IMR-90 (cell line): ENCODE measurements around the gene ZNF132. TPM values are rescaled to one million over a fixed set of nuclear protein-coding genes. Genes with fewer than 3 reads are reported as not detected.

Experiments
- ATAC-seq: fragments of 200-7000 bp; cut with Tn5 transposase; 2 replicates; pipeline ENCODE4 v1.9.1; 2020; ENCODE audit warnings: low read depth, mild to moderate bottlenecking, moderate library complexity
- BruUV-seq: library from RNA; stranded (reverse); fragments of 400-500 nt; replicated peaks from 2 replicates; lab custom pipeline; 2021; lab: Mats Ljungman, UMichigan
- CTCF ChIA-PET: fragments of 300-600 bp; formaldehyde crosslinking; extraction: SDS; loops from one replicate; lab custom pipeline; 2021; ENCODE audit warnings: antibody characterized with exemption; lab: Yijun Ruan, JAX
- POLR2A ChIA-PET: fragments of 300-600 bp; sonication (Branson Sonifier 250); formaldehyde crosslinking; loops from one replicate; lab custom pipeline; 2022; ENCODE audit warnings: antibody characterized with exemption; ENCODE audit not compliant: unreplicated experiment; lab: Charles Lee
- DNase-seq: peaks from one replicate; pipeline ENCODE4 v3.0.0; 2013
- H2AFZ ChIP-seq: replicated peaks from 2 replicates; pipeline ENCODE3; 2013; ENCODE audit warnings: low read length, mild to moderate bottlenecking; ENCODE audit not compliant: poor library complexity
- H2AK5ac ChIP-seq: 2 replicates; pipeline ENCODE4 v1.6.1; 2013; ENCODE audit warnings: low read depth, low read length, inconsistent platforms
- H2AK9ac ChIP-seq: replicated peaks from 2 replicates; pipeline ENCODE3; 2013; ENCODE audit warnings: mild to moderate bottlenecking, low read depth, low read length, moderate library complexity; ENCODE audit not compliant: poor library complexity
- H2BK120ac ChIP-seq: 2 replicates; pipeline ENCODE4 v1.6.1; 2013; ENCODE audit warnings: low read depth, low read length, inconsistent platforms
- H2BK15ac ChIP-seq: 3 replicates; pipeline ENCODE4 v1.6.1; 2013; ENCODE audit warnings: low read depth, low read length, inconsistent platforms
- H2BK20ac ChIP-seq: 2 replicates; pipeline ENCODE4 v1.6.1; 2013; ENCODE audit warnings: low read depth, mild to moderate bottlenecking, inconsistent platforms, low read length, moderate library complexity
- H2BK5ac ChIP-seq: 2 replicates; pipeline ENCODE4 v1.6.1; 2013; ENCODE audit warnings: mild to moderate bottlenecking, low read depth, low read length, inconsistent platforms; ENCODE audit not compliant: poor library complexity, severe bottlenecking
- H3K14ac ChIP-seq: replicated peaks from 2 replicates; pipeline ENCODE4 v1.6.1; 2013; ENCODE audit warnings: low read depth, low read length, inconsistent platforms
- H3K18ac ChIP-seq: 2 replicates; pipeline ENCODE4 v1.6.1; 2013; ENCODE audit warnings: low read depth, low read length, control low read depth
- H3K23ac ChIP-seq: 2 replicates; pipeline ENCODE4 v1.6.1; 2013; ENCODE audit warnings: low read depth, low read length, inconsistent platforms
- H3K27ac ChIP-seq: 2 replicates; pipeline ENCODE4 v1.5.1; 2013; ENCODE audit warnings: mild to moderate bottlenecking, control low read depth, low read length; ENCODE audit not compliant: insufficient read depth
- H3K27me3 ChIP-seq: 2 replicates; pipeline ENCODE4 v1.6.1; 2013; ENCODE audit warnings: low read length; ENCODE audit not compliant: control insufficient read depth, insufficient read depth
- H3K36me3 ChIP-seq: 2 replicates; pipeline ENCODE4 v1.6.1; 2013; ENCODE audit warnings: low read length, mixed read lengths; ENCODE audit not compliant: control insufficient read depth, insufficient read depth
- H3K4ac ChIP-seq: 2 replicates; pipeline ENCODE4 v1.6.1; 2013; ENCODE audit warnings: low read depth, low read length, inconsistent platforms
- H3K4me1 ChIP-seq: 2 replicates; pipeline ENCODE4 v1.6.1; 2013; ENCODE audit warnings: low read length, mixed read lengths; ENCODE audit not compliant: control insufficient read depth, insufficient read depth
- H3K4me2 ChIP-seq: 2 replicates; pipeline ENCODE4 v1.6.1; 2013; ENCODE audit warnings: low read depth, mild to moderate bottlenecking, control low read depth, low read length, moderate library complexity
- H3K4me3 ChIP-seq: 2 replicates; pipeline ENCODE4 v1.5.1; 2013; ENCODE audit warnings: low read depth, mild to moderate bottlenecking, control low read depth, low read length, moderate library complexity; ENCODE audit not compliant: insufficient read depth
- H3K56ac ChIP-seq: 2 replicates; pipeline ENCODE4 v1.6.1; 2013; ENCODE audit warnings: low read length, inconsistent platforms; ENCODE audit not compliant: insufficient read depth; ENCODE audit errors: extremely low read depth
- H3K79me1 ChIP-seq, 2 experiments: 2 replicates each; pipeline ENCODE4 v1.6.1; 2013; ENCODE audit warnings: low read length in 2 of 2, inconsistent platforms in 1 of 2, low read depth in 1 of 2
- H3K9ac ChIP-seq: 2 replicates; pipeline ENCODE4 v1.6.1; 2013; ENCODE audit warnings: low read depth, low read length, control low read depth
- H3K9me1 ChIP-seq: 2 replicates; pipeline ENCODE4 v1.6.1; 2013; ENCODE audit warnings: low read length, inconsistent platforms; ENCODE audit not compliant: insufficient read depth
- H3K9me3 ChIP-seq: 2 replicates; pipeline ENCODE4 v1.6.1; 2013; ENCODE audit warnings: low read length; ENCODE audit not compliant: control insufficient read depth, insufficient read depth
- H4K20me1 ChIP-seq: 2 replicates; pipeline ENCODE4 v1.6.1; 2013; ENCODE audit warnings: low read length, inconsistent platforms; ENCODE audit not compliant: insufficient read depth
- H4K5ac ChIP-seq: 2 replicates; pipeline ENCODE4 v1.6.1; 2013; ENCODE audit warnings: mild to moderate bottlenecking, low read depth, low read length, control low read depth
- H4K8ac ChIP-seq, 2 experiments: 2 replicates each; pipeline ENCODE4 v1.6.1; 2013; ENCODE audit warnings: low read depth in 2 of 2, low read length in 2 of 2, control low read depth in 1 of 2, inconsistent platforms in 1 of 2
- H4K91ac ChIP-seq: 2 replicates; pipeline ENCODE4 v1.6.1; 2013; ENCODE audit warnings: low read depth, low read length, inconsistent platforms; ENCODE audit not compliant: insufficient read depth
- BHLHE40 ChIP-seq: fragments of 150-350 bp; IDR thresholded peaks from 2 replicates; pipeline ENCODE4 v1.6.1; 2016; ENCODE audit warnings: mild to moderate bottlenecking, low read depth, low read length
- CEBPB ChIP-seq: IDR thresholded peaks from 2 replicates; pipeline ENCODE4 v1.6.1; 2012; ENCODE audit warnings: low read depth, low read length, improper control_type of control experiment
- CHD1 ChIP-seq: IDR thresholded peaks from 2 replicates; pipeline ENCODE4 v1.6.1; 2012; ENCODE audit warnings: low read depth, low read length, improper control_type of control experiment
- CTCF ChIP-seq: conservative IDR thresholded peaks from 2 replicates; pipeline ENCODE4 v1.5.1; 2012; ENCODE audit warnings: mild to moderate bottlenecking, low read depth, low read length, improper control_type of control experiment
- FOS ChIP-seq: fragments of 150-350 bp; IDR thresholded peaks from 2 replicates; pipeline ENCODE4 v1.6.1; 2016; ENCODE audit warnings: low read depth, low read length
- MAFK ChIP-seq: IDR thresholded peaks from 2 replicates; pipeline ENCODE4 v1.6.1; 2012; ENCODE audit warnings: low read depth, low read length, improper control_type of control experiment
- MAZ ChIP-seq: IDR thresholded peaks from 2 replicates; pipeline ENCODE4 v1.6.1; 2012; ENCODE audit warnings: low read depth, mild to moderate bottlenecking, low read length, improper control_type of control experiment, moderate library complexity, borderline replicate concordance
- NFE2L2 ChIP-seq: fragments of 150-350 bp; IDR thresholded peaks from 2 replicates; pipeline ENCODE4 v1.6.1; 2016; ENCODE audit warnings: low read depth, mild to moderate bottlenecking, low read length
- POLR2A ChIP-seq: IDR thresholded peaks from 2 replicates; pipeline ENCODE4 v1.6.1; 2012; ENCODE audit warnings: mild to moderate bottlenecking, low read depth, low read length
- RFX5 ChIP-seq: IDR thresholded peaks from 2 replicates; pipeline ENCODE4 v1.8.0; 2012; ENCODE audit warnings: low read depth, mild to moderate bottlenecking, low read length, moderate library complexity
- USF2 ChIP-seq: fragments of 150-350 bp; IDR thresholded peaks from 2 replicates; pipeline ENCODE4 v1.6.1; 2017; ENCODE audit warnings: mild to moderate bottlenecking, antibody characterized with exemption, low read length, low read depth
- WGBS, 2 experiments: methylation state at CpG; one replicate each; pipeline versions ENCODE4 v1.1.5 to v1.1.7; 2013; ENCODE audit warnings: missing lambda C conversion rate in 2 of 2; ENCODE audit not compliant: insufficient read length in 1 of 2; ENCODE audit errors: extremely low coverage in 2 of 2; 5-methylcytosine and 5-hydroxymethylcytosine counted together
- dilution Hi-C: fragments of 300-500 bp; cut with HindIII; formaldehyde crosslinking; loops from one replicate; pipeline ENCODE4 v1.14.3; 2018; ENCODE audit warnings: low sequenced_read_pairs; ENCODE audit not compliant: unreplicated experiment
- in situ Hi-C: fragments of 300-500 bp; cut with MboI; formaldehyde crosslinking; loops from 3 replicates; pipeline ENCODE4 v1.14.3; 2019; ENCODE audit warnings: low sequenced_read_pairs, inconsistent platforms, mixed read lengths
- intact Hi-C: fragments of 100-400 bp; cut with micrococcal nuclease; formaldehyde crosslinking; loops from 2 replicates; pipeline ENCODE4 v1.10.0; 2022
- polyA plus RNA-seq, 3 experiments: library from polyadenylated mRNA; depleted of rRNA; stranded (reverse); fragments of >200 nt; gene quantifications; 2 replicates each; pipeline ENCODE4 v1.2.3, GENCODE V29; 2012; ENCODE audit warnings: low replicate concordance in 1 of 3
- total RNA-seq: library from RNA; depleted of rRNA; stranded (reverse); fragments of >200 nt; gene quantifications from 2 replicates; pipeline ENCODE4 v1.2.3, GENCODE V29; 2012
- TF ChIP-seq, protein P1 (sequence below): fragments of 150-350 bp; IDR thresholded peaks from 2 replicates; pipeline ENCODE4 v1.6.1; 2016; ENCODE audit warnings: low read depth, mild to moderate bottlenecking, low read length, moderate library complexity, borderline replicate concordance

Gene ZNF132
- total and polyA plus RNA-seq, 2 of the 4 experiments (the other 2 are of a cell fraction) = 2.4 to 13.6 TPM

DNA sequence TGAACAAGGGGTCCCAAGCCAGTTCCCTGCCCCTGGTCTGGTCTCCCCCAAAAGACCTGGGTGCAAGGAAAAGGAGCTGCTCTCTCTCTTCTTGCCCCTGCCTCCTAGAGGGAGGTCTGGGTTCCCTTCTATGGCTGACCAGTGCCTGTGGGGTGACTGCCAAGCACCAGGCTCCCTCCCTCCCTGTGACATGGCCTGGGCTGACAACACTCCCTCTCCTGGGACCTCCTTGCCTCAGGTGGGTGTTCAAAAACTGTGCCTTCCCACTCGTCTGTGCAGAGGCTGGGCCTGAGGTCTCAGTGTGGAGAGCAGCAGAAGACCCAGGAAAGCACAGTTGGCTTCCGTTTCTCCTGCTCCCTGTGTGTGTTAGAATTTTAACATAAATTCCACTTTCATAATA is 40.9 kb upstream of the ZNF132 start:
- Histone ChIP-seq H3K56ac (no peak overlapping the region), H4K5ac (no peak overlapping the region), H3K79me1 (peaks cover 6 to 19% of the 10 kb centered on the region in 2 experiments; a peak in 2 of 4 replicates), H2AK5ac (no peak overlapping the region), H4K8ac (no peak overlapping the region), H3K27ac (no peak overlapping the region), H4K20me1 (no peaks in the 10 kb centered on the region), H2AK9ac (no peak overlapping the region), H3K9me1 (peaks cover 12% of the 10 kb centered on the region), H3K27me3 (no peaks in the 10 kb centered on the region), H4K91ac (no peak overlapping the region), H3K4ac (no peak overlapping the region), H2AFZ (no peak overlapping the region), H3K23ac (no peak overlapping the region), H3K4me2 (no peak overlapping the region), H3K4me1 (peaks cover 7% of the 10 kb centered on the region; the same call in 1 of the 2 replicates), H2BK5ac (no peak overlapping the region), H3K4me3 (no peak overlapping the region), H3K9ac (no peak overlapping the region), H3K18ac (no peak overlapping the region), H3K9me3 (no peaks in the 10 kb centered on the region), H2BK15ac (no peak overlapping the region), H2BK120ac (no peak overlapping the region), H3K36me3 (peaks cover 11% of the 10 kb centered on the region), H2BK20ac (no peak overlapping the region), H3K14ac (no peak overlapping the region)
- ChIA-PET POLR2A (no interaction called here), CTCF (no interaction called here)
- in situ Hi-C loops (no loop called here), dilution Hi-C loops (no loop called here), intact Hi-C loops (no loop called here)
- ATAC-seq (no peak), DNase-seq (no peak)
- WGBS, 2 experiments = no CpG with 5 or more reads among the region's 2 CpGs
- TF ChIP-seq USF2 (no peak), CTCF (no peak), POLR2A (no peak), CHD1 (no peak), RFX5 (no peak), MAZ (no peak), BHLHE40 (no peak), CEBPB (no peak), NFE2L2 (no peak), FOS (no peak), MAFK (no peak)
- TF ChIP-seq, protein P1, sequence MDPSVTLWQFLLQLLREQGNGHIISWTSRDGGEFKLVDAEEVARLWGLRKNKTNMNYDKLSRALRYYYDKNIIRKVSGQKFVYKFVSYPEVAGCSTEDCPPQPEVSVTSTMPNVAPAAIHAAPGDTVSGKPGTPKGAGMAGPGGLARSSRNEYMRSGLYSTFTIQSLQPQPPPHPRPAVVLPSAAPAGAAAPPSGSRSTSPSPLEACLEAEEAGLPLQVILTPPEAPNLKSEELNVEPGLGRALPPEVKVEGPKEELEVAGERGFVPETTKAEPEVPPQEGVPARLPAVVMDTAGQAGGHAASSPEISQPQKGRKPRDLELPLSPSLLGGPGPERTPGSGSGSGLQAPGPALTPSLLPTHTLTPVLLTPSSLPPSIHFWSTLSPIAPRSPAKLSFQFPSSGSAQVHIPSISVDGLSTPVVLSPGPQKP = no peak
- BruUV-seq = no TSS peak
